H4 (cell line): ENCODE data around the gene GNG13. TPM values are rescaled to one million over a fixed set of nuclear protein-coding genes. Genes with fewer than 3 reads are reported as not detected.
A peak's percentile ranks its signal among the peaks of the same experiment; 100 is the strongest.

ENCODE experiments used
- DNase-seq: peaks from one replicate; pipeline ENCODE4 v3.0.0-alpha.2; 2015; ENCODE audit warnings: low spot score
- total RNA-seq: library from RNA; depleted of rRNA; stranded (reverse); fragments of >200 nt; shearing (Covaris generic); gene quantifications from 2 replicates; pipeline ENCODE4 v1.2.3, GENCODE V29; 2014

The GNG13 gene
- total RNA-seq, 1 experiment from 2014 or later, result not detected

DNA sequence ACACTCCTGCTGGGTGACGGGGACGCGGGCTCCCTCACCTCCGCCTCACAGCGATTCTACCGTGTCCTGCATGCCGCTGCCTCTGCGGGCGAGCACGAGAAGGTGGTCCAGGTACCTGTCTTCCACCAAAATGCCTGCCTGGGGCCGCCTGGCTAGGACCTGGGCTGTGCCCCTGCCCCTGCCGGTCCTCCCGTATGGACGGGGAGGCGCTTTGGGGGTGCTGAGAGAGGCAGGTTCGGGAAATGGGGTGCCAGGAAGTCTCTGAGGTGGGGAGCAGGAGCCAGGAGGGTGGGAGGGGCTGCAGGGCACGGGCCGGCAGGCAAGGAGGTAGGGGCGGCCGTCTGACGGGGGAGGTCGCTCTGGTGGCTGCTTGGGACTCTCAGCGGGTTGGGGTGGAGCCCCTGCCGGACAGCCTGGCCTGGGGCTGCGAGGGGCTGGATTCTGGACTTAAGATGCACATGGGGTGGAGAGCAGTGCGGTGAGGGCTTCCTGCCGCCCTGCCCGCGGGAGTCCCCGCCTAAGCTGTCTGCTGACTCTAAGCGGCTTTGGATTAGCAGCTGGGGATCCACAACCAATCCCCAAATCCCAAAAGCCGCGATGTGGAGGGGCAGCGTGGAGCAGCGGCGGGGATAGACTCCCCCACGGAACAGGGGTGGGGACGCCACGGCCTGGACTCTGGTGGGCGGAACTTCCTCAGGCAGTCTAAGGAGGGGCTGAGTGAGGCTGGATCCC is 6.3 kb downstream of the GNG13 start:
- no peak for DNase-seq

DNA sequence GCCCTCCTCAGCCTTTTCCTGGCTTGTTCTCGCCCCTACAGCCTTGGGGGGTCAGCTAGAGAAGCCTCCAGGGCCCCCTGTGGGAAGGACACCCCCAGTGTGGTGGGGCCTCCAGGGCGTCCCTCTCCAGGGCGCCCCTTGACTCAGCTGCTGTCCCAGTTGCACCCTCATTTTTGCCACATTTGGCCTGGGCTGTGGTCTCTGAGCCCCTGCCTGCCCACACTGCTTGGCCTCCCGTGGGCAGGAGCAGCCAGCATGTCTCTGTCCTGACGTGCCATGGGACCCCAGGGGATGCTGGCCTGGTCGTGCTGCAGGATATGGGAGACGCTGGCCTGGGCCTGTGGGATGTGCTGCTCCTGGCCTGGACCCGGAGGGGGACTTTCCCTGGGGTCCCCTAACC is 7.1 kb downstream of the GNG13 start:
- no peak for DNase-seq

DNA sequence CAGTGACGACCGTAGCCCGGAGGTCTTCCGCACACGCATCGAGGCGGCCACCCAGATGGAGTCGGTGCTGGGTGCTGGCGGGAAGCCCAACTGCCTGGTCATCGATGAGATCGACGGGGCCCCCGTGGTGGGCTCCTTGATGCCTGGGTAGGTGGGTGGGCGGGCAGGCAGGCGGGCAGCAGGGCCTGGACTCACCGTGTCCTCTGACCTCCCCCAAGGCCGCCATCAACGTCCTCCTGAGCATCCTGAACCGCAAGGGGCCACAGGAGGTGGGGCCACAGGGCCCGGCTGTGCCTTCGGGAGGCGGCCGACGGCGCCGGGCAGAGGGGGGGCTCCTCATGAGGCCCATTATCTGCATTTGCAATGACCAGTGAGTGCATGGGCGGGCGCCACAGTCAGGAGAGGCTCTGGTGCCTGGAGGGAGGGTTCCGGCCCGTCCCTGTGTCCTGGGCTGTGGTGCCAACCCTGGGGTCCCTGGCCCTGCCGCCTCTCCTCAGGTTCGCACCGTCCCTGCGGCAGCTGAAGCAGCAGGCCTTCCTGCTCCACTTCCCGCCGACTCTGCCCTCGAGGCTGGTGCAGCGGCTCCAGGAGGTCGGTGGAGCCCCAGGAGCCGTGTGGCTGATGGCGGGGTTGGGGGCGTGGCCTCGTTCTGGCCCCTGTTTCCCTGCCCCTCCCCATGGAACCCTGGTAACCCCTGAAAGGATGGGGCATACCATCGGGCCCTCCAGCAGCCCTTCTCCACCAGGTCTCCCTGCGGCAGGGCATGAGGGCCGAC is 8.1 kb downstream of the GNG13 start:
- DNase-seq, result no peak

DNA sequence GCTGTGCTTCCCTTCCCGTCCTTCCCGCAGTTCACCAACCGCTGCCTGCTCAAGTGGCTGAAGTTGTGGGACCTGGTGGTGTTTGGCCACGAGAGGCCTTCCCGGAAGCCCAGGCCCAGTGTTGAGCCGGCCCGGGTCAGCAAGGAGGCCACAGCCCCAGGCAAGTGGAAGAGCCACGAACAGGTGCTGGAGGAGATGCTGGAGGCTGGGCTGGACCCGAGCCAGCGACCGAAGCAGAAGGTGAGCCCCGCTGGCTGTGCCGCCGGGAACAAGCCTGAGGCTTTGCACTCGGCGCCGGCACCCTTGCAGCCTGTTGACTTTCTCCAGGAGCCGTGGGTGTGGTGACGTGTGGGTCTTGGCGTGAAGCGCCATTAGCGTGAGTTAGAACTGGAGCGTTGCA is 9.4 kb downstream of the GNG13 start:
- no peak for DNase-seq

DNA sequence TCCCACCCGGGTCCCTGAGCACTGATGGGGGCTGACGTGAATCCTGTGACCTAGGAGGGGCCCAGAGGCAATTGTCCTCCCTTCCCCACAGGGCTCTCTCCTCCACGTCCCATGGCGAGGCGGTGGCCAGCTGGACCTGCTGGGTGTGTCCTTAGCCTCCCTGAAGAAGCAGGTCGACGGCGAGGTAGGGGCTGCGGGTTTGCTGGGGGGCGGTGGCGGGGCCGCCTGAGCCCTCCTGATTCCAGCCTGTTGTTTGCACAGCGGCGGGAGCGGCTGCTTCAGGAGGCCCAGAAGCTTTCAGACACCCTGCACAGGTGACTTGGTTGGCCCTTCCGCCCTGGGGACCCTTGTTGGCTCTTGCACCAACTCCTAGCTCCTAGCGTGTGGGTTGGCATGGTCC is 10.4 kb downstream of the GNG13 start:
- DNase-seq, result no peak

DNA sequence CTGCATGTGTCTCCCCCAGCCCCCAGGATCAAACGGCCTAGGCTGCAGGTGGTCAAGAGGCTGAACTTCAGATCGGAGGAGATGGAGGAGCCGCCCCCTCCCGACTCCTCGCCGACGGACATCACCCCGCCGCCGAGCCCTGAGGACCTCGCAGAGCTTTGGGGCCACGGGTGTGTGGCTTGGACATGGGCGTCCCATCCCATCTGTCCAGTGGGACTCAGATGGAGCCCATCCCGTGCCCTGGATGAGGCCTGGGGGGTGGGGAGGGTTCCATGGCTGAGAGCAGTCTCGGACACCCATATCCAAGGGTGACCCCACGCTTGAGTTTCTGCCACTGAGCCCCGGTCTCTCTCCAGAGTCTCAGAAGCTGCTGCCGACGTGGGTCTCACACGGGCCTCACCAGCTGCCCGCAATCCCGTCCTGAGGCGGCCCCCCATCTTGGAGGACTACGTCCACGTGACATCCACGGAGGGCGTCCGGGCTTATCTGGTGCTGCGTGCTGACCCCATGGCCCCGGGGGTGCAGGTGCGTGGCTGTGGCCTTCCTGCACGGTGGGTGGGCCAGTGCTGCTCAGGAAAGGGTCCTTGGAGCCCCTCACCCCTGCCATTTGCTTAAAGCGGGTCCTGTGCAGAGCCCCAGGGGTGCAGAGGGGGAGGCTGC is 11.2 kb downstream of the GNG13 start:
- DNase-seq, result no peak

DNA sequence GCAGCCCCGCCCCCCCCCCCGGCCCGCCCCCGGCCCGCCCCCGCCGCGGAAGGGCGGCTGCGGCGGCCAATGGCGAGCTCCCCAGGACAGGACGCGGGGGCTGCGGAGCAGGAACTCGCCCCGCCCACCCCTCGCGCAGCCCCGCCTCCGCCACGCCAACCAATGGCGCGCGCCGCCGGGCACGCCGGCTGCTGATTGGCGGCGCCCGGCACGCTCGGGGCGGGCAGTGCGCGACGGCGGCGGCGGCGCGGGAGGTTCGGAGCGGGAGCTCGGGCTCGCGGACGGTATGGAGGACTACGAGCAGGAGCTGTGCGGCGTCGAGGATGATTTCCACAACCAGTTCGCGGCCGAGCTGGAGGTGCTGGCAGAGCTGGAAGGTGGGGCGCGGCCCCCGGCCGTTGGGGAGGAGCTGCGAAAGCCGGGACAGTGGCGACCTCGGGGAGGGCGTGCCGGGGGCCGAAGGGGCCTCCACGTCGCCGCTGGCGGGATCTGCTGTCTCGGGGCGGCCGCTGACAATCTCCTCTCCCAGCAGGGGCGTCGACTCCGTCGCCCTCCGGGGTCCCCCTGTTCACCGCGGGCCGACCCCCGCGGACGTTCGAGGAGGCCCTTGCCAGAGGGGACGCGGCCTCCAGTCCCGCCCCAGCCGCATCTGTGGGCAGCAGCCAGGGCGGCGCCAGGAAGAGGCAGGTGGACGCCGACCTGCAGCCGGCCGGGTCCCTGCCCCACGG is 12.0 kb downstream of the GNG13 start, which contains the start of gene CHTF18:
Gene CHTF18, plus strand, starts transcription at position 222 of the 728 bp plus-strand sequence. Its CDS starts 65 bp downstream, at position 287.
- peak; percentile 77 for DNase-seq

DNA sequence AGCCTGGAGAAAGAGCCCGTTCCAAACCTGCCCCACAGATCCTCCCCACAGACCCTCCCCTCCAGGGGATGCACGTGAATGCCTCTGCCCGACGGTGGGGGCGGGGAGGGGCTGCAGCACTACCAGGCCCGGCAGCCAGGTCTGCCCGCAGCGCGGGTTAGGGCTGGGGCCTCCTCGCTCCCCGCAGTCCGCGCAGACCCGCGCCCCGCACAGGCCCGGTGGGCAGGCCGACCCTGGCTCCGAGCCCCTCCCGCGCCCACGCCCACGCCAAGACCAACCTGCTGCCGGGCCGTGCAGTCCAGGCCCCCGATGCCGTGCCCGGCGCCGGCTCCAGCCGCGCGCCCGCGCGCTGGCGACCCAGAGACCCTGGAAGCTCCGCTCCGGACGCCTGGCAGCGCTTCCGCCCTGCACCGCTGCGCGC is 12.5 kb downstream of the GNG13 start, which contains the start of gene RPUSD1:
Gene RPUSD1, minus strand, starts transcription at position 404 of the 421 bp plus-strand sequence. CDS start 644 bp downstream, outside the sequence.
- no peak for DNase-seq

DNA sequence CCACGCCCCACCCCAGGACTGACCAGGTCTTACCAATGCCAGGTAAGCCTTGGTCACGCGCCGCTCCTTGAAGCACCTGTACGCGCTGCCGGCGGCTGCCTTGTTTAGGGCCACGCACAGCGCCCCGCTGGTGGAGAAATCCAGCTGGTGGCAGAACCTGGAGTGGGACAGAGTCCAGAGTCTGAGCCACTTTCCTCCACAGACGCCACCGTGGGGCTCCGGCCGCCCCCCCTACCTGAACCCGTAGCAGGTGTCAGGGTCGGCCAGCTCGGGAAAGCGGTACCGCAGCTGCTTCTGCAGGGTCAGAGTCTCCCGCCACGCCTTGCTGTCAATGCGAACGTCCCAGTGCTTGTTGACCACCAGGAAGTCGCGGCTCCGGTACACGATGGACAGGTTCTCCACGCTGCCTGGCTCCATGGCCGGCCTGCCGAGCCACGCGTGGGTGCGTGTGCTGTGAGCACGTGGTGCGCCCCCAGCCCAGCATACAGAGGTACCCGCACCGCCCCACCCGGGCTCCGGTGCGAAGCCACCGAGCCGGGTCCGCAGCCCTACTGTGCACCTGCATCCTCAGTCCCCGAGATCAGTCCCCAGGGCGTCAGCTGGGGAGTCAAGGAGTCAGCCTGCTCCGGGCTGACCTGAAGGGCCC is 13.1 kb downstream of the GNG13 start:
- no peak for DNase-seq

DNA sequence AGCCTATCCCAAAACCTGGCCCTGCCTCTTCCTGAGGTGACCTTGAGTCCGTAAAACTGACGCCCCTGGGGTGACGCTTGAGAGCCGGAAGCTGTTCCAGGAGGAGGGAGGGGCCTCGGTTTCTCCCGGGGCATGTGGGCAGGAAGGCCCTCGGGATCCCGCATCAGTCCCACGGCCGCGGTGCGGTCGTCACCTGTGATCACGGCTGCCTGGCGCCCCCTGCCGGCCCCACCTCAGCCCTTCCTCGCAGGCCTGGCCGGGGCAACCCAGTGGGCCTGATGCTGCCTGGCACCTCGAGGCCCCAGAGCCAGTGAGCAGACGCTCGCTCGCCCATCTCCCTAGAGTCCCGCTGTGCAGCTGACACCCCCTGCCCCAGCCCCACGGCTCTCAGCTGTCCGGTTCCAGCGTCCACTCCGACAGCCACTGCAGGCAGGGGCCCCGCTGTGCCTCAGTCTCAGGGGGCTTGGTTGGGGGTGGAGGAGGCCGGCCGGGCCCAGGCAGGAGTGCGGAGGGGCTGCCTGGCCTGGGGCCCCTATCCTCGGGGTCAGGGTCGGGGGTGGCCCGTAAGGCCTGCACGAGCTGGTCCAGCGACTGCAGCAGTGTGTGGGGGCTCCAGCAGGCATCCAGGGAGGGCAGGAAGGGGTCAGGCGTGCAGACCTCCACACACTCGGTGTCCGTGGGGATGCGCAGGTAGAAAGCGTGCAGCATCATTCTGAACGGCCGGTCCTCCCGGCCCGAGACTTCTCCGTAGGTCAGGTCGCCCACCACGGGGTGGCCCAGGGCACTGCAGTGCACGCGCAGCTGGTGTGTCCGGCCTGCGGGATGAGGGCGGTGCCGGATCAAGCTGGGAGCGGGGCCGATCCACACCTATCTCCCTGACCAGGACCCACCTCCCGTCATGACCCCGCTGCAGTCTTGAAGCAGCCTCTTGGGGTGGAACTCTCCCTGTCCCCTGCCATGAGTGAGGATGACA is 14.7 kb downstream of the GNG13 start:
- DNase-seq, result no peak

DNA sequence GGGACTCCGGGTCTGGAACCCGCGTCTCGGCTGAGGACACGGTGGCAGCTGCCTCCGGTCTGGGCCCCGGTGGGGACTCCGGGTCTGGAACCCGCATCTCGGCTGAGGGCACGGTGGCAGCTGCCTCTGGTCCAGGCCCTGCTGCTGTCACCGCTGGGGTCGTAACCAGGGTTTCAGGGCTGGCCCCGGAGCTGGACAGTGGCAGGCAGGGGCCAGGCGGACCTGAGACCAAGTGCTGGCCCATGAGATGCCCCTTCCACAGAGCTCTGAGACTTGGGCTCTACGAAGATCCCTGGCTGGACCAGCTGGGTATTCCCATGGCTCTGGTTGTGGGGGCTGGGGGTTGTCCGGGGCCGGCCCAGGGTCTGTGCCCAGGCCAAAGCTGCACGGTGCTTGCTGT is 16.1 kb downstream of the GNG13 start:
- no peak for DNase-seq

DNA sequence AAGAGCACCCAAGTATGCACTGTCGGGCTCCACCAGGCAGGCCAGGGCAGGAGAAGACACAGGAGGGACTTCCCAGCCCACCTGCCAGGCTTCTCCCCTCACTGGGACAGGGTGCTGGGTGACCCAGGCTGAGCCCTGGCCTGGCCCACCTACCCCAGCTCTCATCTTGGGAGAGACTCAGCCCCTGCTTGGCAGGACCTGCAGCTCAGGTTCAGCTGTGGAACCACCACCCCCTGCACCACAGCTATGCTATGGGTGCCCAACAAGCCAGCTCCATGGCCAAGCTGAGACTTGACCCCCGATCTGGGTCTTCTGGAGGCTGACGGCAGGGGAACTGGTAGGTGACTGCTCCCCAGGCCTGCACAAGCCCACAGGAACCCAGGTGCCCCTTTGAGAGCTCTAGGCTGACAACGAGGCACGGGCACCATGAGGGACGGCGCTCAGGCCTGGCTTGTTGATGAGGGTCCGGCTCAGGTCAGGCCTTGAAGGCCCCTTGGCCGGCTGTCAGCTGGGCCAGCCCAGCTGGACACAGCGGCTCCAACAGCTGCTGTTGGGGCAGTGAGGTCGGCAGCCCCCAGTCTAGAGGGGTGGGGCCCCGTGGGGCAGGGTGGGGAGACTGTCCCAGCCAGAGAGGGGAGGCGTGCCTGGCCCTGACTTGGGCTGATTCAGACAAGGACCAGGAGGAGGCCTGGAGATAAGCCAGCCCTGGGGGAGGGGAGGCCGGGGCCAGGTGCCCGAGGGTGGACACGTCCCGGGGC is 17.0 kb downstream of the GNG13 start:
- DNase-seq, result no peak

DNA sequence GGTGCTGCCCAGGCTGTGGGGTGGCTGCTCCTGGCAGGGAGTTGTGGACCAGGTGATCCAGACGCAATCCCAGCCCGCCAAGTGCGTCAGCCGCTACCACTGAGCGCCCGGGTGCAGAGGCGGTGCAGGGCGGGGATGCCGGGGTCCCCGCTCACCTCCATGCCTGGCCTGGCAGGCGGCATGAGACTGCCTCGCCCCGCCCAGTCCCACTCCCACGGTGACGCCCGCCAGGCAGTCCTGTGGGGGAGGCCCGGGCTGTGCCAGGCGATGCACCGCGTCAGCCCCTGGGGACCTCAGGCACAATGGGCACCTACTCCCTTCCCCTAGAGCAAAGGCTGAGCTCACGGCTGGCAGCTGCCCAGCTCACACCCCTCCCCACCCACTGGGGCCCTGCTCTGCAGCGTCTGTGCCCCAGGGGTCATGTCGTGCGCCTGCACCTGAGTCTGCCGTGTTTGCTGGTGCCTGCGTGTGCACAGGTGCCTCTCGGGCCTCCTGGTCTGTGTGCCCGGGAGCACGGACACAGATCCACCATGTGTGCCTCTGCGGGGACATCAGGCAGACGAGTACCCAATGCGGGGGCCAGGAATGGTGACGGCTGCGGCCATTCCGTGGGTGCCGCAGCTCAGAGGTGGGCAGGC is 17.6 kb downstream of the GNG13 start:
- no peak for DNase-seq

DNA sequence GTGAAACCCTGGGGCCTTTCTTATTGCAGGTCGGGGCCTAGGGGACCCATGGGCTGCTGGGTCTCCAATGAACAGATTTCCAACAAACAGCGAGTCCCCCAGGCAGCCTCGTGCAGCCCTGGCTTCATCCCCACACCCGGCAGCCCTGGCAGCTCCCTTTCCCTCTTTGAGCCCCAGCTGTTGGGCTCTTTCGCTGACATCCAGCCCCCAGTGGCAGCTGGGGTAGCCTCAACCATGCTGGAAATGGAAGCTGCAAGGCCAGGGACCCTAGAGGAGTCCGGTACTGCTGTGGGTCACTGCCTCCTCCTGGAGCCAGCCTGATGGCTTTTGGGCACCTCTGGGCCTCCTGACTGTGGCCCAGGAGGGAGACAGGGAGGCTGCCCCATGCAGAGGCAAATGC is 18.3 kb downstream of the GNG13 start:
- no peak for DNase-seq

DNA sequence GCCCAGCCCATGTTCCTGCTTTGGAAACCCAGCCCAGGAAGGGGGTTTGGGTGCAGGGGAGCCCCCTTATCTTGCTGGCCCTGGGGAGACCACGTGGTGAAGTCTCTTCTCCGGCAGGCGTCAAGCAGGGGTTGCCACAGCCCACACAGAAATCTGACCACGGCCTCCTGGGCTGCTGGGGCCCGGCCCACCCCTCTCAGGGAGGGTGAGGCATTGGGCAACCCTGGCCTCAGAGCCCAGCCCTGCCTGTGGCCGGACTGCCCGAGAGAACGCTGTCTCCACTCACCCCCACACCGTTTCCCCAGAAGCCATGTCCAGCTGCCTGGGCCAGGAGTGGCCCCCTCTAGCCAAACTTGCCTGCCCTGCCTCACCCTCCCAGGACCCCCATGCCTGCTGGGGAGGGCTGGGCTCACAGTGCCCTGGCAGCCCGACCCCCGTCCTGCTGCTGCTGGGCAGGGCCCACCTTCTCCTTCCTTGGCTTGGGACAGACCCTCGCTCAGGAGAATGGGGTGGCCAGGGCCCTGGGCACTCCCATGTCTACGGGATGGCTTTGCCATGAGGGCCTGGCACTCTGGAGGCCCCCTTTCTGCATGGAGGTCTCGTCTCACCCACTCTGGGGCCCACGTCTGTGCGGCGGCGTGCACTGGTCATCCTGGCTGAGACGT is 19.1 kb downstream of the GNG13 start:
- no peak for DNase-seq

DNA sequence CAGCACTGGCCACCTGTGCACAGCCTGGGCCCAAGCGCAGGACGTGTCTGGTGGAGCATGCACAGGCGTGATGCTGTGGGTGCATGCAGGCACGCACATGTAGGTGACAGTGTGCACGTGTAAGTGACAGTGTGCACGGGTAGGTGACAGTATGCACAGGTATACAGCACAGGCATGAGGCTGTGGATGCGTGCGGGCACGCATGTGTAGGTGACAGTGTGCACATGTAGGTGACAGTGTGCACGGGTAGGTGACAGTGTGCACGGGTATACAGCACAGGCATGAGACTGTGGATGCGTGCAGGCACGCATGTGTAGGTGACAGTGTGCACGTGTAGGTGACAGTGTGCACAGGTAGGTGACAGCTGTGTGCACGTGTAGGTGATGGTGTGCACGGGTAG is 20.2 kb downstream of the GNG13 start:
- DNase-seq, result no peak

DNA sequence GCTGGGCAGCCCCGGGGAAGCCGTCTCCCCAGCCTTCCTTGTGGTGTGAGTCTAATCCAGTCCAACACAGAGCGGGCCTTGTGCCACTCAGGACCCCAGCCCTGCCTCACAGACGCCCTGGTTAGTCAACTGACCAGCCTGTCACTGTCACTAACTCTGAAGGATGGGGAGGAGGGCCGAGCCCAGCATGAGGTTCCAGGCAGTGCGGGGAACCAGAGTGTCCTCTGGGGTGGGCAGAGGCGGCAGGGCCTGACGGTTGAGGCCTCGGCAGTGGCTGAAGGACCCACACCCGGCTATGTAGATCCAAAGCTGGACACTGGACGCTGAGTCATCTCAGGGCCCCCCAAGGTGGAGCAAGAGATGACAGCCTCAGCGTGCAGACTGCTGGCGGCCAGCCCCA is 21.0 kb downstream of the GNG13 start:
- no peak for DNase-seq

DNA sequence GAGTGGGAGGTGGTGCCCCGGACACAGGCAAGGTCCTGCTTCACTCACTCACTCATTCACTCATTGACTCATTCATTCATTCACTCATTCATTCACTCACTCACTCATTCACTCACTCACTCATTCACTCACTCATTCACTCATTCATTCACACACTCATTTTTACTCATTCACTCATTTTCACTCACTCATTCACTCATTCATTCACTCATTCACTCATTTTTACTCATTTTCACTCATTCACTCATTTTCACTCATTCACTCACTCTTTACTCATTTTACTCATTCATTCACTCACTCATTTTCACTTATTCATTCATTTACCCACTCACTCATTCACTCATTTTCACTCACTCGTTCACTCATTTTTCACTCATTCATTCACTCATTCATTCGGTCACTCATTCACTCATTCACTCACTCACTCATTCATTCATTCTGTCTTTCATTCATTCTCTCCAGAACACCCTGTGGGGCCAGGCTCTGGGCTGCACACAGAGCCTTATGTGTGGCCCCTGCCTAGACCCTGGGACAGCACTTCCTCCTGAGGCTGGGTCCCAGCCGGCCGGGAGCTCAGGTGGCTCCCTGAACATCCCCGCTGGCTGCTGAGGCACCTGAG is 21.5 kb downstream of the GNG13 start:
- DNase-seq, result no peak
